ENCODE results near the gene NUP210L.

Gene NUP210L

DNA sequence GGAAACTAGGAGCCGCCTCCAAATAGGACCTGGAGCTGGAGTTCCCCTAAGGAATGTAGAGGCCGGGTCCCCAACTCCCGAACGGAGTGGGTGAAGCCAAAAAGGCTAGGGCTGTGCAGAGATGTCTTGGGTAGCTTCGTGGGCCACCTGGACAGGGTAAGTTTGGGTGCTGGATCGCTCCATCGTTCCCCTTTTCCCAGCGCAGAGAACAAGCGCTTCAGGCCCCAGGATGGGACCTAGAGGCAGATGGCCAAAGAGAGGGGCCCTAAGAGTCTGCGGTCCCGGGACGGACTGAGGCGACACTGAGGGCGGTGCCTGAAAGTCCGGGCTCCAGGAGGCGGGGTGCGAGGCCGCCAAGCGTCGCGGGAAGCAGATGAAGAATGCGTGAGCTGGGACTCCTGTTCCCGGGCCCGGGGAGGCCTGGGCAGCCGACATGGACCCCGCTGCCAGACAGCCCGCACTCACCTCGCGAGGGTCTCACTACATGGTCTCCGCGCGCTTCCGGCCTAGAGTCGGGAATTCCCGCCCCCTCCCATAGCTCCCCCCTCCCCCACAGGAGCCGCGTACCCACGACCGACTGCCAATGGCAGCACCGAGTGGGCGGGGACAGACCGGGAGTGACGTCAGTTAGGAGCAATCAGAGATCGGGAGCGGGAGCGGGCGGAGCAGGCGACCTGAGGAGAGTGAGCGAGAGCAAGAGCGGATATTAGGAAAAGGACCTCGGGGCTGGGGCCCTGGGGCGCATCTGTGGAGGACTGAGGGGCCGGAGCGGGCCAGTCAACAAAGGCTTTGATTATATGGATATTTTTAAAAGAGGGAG lies 191.6 kb downstream of the NUP210L start, which contains the start of gene SLC39A1:
Gene SLC39A1, minus strand, starts transcription at position 508 of the 820 bp plus-strand sequence. CDS start 822 bp downstream, outside the sequence.
- peak; percentile 84 for DNase-seq

DNA sequence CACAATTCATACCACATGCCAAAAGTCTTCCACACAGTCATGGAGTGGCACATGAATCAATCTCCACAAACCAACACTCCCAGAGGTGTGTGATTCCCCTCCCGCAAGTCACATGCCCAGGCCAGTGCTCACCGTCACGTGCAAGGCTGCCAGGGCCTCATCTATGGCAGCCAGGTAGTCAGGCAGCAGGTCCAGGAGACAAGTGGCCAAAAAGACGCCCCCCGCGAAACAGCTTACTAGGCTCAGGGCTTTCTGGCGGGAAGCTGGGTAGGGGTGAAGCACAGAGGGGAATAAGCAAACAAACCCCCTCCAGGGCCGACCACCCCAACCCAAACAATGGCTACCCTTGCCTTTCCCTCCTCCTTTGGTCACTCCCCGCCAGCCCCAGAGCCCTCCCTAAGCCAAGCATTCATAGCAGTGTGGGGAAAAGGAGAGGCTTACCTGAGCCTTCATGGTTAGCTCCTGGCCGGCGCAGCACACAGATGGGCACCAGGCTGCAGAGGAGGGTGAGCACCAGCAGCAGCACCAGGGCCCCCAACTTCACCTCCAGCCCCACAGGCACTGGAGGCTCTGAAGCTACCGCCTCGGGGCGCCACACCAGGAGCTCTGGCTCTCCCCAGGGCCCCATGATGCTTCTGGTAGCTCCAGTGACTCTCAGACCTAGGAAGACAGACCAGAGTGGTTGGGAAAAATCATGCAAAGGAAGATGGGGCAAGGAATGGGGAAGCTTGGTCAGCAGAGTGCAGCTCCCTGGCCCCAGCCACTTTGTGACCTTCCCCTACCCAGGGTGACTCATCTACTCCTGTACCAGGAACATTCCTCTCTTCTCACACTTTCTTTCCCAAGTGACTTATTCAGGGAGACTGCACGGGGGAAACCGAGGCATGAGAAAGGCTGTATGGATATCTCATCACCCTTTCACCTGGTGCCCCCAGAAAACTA lies 192.5 kb downstream of the NUP210L start:
- no peak for DNase-seq

DNA sequence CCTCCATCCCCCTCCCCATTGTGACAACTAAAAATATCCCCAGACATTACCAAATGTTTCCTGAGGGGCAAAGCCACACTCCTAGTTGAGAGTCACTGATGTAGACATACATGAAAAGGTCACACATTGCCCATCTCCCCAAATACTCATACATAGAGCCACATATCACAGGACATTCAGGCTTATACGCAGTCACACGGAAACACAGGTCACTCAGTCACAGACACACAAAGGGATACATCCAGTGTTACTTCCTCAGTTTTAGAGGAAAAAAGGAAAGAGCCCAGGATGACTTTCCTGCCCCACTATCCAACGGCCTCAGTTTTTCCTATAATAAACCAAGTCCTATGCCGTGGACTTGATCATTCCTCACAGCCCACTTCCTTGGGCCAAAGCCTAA lies 193.5 kb downstream of the NUP210L start:
- no peak for DNase-seq

DNA sequence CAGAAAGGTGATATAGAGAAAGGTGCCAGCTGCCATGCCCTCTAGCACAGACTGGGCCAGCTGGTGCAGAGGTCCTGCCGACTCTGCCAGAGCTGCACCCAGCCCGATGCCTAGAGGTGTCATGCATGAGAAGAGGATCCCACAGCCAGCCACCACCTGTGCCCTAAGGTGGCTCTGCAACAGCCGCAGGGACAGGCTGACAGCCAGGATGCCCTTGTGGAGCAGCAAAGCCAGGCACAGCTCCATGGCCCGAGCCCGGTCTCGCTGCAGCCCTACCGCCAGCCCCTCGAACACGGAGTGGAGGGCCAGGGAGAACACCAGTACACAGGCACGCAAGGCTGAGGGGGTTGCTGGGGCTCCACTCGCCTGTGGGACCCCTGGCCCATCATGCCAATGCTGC lies 194.7 kb downstream of the NUP210L start:
- no peak for DNase-seq

DNA sequence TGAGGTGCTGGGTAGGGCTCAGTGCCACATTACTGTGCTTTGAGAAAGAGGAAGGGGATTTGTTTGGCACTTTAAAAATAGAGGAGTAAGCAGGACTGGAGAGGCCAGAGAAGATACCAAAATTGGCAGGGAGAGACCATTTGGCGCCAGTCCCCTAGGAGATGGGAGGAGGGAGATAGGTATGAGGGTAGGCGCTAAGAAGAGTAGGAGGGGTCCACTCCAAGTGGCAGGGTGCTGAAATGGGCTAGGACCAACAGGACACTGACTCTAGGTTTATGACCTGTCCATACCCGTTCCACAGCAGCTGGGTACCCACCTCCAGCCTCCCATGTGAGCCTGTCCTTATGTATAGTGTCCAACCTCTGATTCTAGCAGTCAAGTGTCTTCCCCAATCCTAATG lies 195.4 kb downstream of the NUP210L start:
- DNase-seq, result no peak

DNA sequence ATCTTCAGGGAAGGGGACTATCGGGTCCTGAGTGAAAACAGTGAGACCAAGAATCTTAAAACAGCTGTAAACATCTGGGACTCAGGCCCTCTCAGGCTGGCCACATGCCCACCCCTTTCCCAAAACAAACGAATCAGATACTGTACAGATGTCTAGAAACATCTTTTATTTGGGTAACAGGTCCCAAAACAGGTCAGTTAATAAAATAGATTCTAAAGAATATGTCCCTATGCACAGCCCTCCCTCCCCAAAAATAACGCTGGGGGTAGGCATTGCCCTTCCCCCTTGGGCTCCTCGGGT lies 196.0 kb downstream of the NUP210L start:
- no peak for DNase-seq

DNA sequence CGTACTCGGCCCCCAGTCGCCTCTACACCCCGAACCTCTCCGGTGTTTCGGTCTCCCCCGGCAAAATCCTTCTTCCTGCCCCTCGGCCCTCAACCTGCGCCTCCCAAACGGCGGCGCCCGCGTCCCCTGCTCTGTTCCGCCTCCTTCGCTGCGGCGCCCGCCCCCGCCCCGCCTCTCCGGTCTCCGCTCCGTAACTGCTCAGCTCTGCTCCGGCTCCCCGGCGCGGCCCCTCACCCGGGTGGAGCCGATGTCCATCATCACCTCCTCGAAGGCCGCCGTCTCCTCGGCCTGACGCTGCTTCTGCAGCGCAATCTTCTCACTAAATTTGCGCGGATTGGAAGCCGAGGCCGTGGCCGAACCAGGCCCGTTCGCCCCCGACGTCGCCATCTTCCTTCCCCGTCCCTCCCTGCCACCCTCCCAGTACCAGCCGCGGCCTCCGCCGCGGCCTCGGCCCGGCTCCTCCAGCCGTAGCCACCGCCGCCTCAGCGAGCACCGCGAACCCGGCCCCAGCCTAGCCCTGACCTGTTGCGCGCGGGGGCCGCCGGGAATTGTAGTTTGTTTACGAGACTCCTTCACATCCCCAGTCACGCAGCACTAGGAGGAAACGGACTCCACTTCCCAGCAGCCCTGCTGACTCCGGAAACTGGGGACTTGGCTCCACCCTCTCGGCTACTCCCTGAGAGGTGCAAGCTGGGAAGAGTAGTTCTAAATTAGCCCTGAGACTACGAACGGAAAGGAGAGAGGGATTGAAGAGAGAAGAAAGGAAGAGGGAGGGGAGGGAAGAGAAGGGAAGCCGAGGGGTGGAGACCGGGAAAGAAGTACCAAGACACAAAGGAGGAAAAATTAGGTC lies 196.5 kb downstream of the NUP210L start, which contains the start of gene CRTC2:
Gene CRTC2, minus strand, starts transcription at position 502 of the 850 bp plus-strand sequence. Its CDS starts 115 bp downstream, at position 387.
- peak; percentile 99 for DNase-seq

DNA sequence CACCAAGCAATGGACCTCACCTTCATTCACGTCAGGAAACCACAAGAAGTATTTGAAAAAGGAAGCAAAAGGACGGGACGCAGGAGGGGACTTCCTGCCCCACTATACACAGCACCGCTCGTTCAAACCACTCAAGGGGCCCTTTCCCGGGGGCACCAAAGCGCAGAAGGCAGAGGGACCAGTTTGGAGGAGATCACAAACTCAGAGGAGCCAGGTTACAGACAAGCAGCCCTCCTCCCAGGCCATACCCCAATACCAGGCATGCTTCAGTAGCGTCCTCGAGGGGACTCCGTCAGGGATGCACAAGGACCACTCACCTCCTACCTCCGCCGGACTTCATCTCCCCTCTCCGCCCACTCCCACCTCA lies 197.1 kb downstream of the NUP210L start:
- no peak for DNase-seq

DNA sequence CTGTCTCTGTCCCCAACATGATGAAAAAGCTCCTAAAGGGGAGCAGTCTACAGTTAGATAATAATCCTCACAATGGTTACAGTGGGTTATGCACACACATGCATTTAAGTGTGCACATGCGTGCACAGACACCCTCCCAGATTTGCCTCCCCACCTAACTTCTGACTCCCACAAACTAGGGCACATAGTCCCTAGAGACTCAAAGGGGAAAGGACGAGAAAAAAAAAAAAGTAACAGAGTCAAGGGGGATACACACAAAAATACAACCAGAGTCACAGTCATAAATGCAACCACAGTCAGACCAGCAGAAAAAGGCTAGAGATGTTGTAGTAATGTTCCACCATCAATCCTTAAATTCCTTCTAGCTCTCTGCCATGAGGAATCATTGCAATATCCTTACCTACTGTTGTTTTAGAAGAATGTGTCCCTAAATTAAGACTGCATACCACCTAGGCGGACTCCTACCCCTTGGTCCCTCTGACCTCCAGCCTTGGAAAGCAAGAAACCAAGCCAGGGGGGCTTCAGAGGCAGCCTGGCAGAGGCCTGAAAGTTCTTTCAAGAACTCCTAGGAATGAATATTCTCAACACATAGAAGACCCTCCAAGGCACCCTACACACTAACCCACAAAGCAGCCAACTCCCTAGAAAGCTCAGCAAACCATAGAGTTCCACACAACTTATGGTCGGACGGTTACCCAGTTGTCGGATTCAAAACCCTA lies 197.7 kb downstream of the NUP210L start:
- no peak for DNase-seq

DNA sequence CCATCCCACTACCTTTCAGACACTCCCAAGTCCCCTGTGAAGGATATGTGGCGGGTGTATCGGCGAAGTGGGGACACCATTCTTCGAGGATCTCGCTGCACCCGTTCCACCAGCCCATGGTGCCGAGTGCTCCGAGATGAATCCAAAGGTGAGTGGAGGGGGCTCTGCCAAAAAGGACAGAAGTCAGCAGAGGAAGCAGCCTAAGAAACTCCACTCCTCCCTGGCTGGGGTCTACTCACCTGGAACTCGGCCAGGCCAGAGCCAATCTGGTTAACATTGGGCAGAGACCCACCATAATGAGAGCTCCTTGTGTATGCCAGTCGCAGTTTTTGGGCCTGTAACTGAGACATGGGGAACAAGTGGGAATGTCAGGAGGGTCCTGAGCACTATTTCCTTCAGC lies 200.0 kb downstream of the NUP210L start:
- DNase-seq, result no peak

DNA sequence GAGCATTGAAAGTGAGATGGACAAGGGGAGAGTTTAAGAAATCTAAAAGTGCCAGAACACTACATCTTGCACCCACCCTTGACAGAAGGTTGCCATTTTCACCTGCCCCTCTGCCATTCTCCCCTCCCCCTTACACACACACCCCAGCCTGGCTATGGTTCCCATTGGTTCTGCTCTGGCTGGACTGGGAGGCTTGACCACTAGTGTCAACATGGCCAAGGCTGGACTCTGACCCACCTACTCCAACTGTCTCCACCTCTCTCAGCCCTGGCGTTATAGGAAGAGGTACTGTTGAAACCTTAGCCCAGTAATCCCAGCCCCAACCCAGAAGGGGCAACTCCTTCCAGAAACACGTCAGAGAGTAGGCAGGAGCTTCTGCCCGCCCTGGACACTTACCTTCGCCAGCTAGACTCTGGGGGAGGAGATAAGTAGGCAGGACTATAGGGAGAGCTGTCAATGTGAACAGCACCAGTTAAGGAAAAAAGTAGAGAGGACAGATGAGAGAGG lies 201.0 kb downstream of the NUP210L start:
- DNase-seq, result no peak

DNA sequence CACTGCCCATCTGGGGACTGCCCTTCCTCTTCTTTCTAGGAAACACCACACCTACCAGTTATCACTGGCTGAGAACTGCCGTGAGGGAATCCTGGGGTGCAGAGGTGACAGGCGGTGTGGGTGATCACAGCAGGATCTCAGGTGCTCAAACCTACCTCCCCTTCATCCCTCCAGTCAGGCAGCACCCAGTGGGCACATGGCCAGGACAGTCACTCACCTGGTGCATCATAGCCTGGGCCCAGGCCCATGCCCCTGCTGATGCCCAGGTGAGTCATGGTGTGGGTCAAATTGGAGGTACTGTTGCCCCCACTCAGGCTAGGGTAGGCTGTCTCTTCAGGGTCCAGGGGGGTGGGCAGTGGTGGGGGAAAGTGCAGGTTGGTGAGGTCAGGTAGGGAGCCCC lies 203.1 kb downstream of the NUP210L start:
- no peak for DNase-seq

DNA sequence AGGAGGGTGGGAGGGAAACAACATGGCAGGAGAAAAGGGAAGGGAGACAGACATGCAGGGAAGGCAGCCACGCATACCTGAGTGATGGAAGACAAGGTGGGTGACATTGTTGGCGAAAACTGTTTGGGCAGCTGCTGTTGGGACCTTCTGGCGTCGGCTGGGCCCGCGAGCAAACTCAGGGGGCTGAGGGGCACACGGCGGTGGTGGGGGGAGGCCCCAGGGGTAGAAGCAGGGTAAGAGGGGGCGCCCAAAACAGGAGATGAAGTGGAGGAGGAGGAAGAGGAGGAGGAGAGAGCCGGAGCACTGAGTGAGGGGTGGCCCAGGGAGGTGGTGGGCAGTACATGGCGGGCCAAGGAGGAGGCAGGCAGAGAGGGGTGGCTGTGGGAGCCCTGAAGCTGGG lies 203.7 kb downstream of the NUP210L start:
- no peak for DNase-seq

DNA sequence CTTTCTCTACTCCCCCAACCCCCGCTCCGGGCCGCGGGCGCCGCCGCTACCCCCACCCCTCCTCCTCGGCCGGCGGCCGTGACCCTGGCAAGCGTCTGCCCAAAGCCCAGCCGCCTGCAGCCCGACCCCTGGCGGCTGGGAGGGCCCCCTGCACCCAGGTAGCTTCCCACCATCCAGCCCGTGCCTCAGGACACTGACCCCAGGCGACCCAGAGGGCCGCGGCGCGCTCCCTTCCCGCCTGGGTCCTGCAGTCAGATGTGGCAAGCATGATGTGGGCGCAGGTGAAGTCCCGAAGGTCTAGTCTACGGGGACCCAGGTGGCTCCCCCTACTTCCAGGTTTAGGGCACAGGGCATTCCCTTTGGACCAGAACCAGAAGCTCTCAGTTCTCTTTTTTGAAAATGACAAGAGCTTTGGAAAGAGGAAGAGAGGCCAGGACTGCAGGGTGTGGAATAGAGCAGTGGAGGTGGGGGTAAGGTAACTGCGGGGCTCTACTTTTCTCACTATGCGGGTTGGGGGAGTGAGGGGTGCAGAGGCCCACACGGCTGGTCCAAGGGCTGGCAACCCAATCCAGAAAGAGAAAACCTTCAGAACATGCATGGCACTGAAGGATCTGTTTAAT lies 208.1 kb downstream of the NUP210L start, which contains the start of gene DENND4B:
Gene DENND4B, minus strand, starts transcription at position 97 of the 620 bp plus-strand sequence. CDS start 2,344 bp downstream, outside the sequence.
- DNase-seq, result no peak

DNA sequence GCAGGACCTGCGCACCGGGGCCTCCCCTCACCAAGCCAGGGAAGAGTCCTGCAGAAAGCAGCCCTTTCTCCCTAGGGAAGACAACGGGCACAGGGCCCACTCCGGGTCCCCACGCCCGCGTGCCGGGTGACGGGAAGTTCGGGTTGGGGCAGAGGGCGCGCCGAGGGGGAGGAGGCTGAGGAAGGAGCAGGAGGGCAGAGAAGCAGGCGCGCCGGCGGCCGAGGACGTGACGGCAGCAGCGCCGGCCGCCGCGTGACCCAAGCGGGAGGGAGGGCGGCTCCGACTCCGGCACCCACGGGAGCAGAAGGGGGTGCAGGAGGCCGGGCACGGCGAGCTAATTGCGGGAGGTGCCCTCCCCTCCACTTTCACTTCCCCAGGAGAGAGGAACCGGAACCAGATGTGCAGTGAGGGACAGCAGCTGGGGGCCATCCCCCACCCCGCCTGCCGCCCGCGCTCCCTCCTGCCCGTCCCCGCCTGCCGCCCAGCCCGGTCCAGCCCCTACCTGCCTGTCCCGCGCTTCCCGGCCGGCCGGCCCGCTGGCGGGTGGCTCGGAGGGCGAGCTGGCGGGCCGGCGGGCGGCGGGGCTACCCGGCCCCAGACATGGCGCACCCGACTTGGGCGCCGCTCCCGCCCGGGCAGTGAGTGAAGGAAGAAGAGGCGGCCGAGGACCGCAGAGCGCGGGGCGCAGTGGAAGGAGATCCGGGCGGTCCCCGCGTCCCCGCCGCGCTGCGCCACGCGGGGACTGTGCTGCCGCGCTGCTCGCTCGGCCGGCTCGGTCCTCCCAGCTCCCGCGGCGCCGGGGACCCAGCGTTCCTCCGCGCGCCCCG lies 208.9 kb downstream of the NUP210L start:
- DNase-seq, result peak; percentile 89

DNA sequence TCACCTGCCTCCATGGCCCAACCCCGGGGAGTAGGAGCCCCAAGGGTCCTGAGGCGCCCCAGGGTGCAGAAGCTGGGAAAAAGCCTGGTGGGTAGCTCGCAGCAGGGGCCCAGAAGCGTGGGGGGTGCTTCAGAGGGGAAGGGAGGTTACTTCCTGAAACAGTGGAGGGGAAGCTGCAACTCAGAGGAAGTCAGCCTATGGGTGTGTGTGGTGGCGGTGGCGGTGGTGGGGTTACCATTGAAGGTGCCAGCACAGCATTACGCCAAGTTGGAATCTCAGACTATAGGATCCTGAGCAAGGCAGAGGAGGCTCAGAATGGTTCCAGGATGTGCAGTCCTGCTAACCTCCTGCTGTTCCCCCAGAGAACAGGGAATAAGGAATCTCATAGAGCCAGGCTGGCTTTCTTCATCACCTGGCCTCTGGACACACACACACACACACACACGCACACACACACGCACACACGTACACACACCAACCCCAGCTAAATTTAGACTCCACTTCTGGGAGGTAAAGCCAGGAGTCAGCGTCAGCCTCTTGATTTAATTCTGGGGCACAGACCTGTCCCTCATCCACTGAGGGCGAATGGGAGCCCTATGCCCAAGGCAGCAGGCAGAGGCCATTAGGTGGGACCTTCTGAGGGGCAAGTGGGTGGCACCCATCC lies 209.6 kb downstream of the NUP210L start:
- peak; percentile 90 for DNase-seq

DNA sequence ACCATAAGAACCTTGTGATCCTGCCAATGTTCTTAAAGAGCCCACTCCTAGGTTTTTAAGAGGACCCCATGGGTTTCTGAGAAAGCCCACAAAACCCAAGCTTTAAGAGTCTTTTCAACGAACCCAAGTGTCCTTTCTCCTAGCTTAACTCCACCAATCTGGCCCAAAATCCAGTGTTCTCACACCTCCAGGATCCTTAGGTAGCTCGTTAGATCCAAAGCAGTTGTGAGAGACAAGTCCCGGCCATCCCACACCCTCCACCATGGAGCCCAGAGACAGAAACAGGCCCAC lies 210.1 kb downstream of the NUP210L start:
- no peak for DNase-seq

DNA sequence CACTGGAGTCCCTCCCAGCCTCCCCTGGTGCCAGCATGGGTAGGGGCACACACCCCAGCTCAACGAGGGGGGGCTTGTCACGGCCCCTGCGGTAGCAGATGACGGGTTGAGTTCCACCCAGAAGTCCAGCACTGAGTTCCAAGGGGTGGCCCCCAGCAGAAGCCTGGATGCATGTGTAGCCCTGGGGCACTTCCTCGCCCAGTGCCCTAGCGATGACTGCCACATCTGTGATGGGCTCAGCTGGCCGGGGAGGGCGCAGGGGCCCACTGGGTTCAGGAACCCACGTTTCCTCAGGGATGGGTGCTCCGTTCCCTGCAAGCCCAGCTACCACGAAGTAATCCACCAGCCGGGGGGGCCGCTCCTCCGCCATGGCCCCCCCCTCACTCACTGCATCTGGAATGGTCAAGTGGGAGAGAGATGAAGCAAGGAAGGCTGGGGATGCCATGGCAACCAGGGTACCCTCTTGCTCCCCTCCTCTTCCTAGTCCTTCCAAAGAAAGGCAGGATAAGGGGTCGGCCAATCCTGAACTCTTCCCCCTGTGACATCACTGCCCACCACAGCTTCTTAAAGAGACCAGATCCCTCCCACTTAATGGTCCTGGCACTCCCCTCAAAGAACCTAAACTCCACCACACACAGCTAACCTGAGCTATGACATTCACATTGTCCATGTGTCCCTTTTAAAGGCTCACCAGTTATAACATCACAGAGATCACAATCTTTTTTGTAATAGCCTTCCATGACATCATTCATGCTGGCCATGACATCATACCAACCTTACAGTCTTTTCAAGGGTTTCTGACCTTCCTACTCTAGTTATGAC lies 210.7 kb downstream of the NUP210L start:
- no peak for DNase-seq
